Anterior cingulate cortex (tissue), 58 donors: ENCODE data around the gene SGSM1.

Experiments used
- DNase-seq, 58 donors: peaks; one replicate each; lab custom pipeline; 2025; lab: John Stamatoyannopoulos, UW

SGSM1 gene

GRCh38 chr22:24806663-24807001, 621 bp downstream of the SGSM1 start:
- peak in 1 of 58 donors; percentile 30 for DNase-seq

- peak in 7 of 58 donors; percentile 18 to 43 (median 25) for DNase-seq
Observed at GRCh38 chr22:24807284-24807950, 1.4 kb downstream of the SGSM1 start.

DNA sequence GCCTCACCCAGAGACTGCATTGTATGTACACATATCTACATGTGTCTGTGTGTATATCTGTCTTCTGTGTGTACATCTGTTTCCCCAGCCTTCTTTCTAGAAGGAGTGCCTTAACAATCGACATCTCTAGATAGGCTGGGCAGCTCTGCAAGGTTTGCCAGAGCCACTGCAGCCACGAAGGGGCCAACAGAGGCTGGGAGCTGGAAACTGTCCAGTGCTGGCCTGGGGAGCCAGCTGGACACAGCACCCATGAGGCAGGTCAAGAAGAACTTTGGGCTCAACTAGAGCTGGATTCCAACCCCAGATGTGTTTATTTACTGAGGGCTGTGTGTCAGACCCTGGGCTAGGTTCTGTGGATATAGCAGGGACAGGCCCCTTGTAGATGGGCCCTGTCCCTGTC, 3.3 kb downstream of the SGSM1 start:
- DNase-seq, result peak in 9 of 58 donors; percentile 10 to 22 (median 18)

DNA sequence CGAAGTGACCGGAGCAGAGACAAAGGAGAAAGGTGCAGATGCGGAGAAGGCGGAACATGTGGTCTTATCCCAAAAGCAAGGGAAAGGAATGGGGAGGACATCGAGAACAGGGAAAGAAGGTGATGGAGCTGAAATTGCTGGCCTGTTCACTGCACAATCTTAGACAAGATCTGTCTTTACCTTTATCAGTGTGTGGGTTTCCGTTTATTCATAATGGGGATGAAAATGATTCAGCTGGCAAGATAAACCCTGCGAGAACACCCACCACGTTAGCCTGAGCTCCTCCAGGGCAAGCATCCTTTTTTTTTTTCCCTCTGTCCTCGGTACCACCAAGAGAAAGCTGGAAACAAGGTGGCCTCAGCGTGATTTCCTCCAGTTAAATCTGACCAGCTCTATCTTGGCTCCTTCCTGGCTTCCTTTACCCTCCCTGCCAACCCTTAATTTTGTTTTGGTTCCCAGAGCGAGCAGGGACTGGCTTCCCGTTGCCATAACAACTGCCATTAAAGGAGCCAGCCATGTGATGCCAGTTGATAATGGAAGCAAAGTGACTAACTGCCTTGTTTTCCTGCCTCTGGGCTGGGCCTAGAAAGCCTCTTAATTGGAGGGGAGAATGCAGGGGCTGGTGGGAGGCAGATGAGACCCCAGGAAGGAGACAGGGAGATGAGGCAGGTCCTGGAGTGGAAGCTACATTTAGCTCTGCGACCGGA, 4.2 kb downstream of the SGSM1 start:
- peak in 52 of 58 donors; percentile 13 to 83 (median 56) for DNase-seq

DNA sequence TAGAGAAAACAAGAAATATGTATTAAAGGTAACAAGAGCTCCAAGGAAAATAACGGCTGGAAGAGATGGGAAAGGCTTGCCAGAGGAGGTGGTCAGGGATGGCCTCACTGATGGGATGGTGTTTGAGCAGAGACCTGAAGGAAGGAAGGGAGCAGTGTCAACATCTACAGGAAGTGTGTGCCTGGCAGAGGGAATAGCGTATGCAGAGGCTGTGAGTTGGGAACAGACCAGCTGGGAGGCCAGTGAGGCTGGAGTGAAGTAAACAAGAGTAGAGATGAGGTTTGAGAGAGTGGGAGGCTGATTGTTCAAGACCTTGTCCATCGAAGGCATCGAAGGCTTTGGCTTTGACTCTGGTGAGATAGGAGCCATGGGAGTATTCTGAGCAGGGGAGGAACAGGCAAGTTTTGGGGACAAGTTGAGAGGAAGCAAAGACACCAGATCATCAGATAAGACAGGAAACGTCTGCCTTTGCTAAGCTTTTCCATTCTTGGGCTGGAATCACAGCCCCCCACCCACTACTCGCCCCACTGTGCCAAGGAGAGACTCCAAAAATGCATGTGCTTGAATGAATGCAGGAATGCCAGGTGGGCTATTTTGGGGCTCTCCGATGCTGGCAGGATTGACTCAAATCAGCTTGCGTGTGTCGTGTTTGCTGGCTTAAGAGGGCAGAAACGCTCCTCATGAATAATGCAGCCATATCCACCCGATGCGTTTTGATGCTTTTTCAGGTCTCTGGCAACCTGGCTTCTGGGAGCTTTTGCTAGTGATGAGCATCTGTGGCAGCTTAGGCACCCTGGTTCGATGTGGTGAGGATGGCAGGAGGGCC, 7.2 kb downstream of the SGSM1 start:
- DNase-seq, result peak in 1 of 58 donors; percentile 10

- DNase-seq, result no peak
Observed at GRCh38 chr22:24813861-24814770, 8.1 kb downstream of the SGSM1 start.

DNA sequence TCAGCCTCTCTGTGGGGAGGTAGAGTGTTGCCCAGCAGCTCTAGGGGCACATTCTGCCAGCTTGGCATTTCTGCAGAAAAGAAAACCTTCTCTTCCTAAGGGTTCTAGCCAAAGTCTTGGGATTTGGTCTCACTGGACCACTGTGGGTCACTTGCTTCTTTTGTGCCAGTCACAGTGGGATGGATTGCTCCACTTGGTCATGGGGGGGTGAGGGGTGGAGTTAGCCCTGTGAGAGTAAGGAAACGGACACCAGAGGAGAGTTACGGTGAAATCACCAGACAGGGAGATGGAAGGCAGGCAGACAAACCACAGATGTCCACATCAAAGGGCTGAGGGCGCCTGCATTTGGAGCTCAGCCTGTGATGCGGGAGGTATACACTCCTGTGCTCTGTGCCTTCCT, 10.8 kb downstream of the SGSM1 start:
- peak in 10 of 58 donors; percentile 4 to 63 (median 30) for DNase-seq

- no peak for DNase-seq
Observed at GRCh38 chr22:24819487-24819886, 13.5 kb downstream of the SGSM1 start.

- peak in 41 of 58 donors; percentile 12 to 79 (median 46) for DNase-seq
Observed at GRCh38 chr22:24819911-24820461, 14.0 kb downstream of the SGSM1 start.

- DNase-seq, result no peak
Observed at GRCh38 chr22:24822471-24822870, 16.5 kb downstream of the SGSM1 start.

DNA sequence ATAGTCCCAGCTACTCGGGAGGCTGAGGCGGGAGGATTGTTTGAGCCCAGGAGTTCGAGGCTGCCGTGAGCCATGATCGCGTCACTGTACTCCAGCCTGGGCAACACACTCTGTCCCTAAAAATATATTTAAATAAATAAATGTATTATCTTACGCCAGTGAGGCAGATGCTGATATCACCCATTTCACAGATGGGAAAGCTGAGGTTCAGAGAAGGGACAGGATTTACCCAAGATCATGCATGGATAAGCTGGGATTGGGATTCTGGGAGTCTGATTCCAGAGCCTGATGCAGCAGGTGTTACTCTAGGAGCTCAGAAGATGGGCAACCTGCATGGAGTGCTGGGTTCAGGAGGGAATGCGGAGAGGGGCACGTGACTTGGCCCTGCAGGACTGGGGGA, 17.8 kb downstream of the SGSM1 start:
- DNase-seq, result no peak

DNA sequence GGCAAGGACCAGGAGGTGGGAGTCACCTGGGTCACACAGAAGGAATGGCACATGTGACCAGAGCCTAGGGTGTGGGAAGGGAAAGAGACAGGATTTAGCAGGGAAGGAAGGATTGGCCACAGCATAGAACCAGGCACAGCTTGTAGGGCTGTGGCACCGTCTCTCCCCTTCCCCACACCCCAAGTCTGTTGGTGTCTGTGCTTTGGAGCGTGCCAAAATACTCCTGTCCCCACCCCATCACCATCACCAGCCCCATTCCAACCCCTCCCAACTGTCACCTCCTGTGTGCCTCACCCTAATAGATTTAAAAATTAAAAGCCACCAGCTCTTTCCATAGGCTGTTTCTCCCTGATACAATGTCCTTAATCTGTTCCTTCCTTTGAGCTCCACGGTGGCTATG, 18.2 kb downstream of the SGSM1 start:
- DNase-seq, result no peak

DNA sequence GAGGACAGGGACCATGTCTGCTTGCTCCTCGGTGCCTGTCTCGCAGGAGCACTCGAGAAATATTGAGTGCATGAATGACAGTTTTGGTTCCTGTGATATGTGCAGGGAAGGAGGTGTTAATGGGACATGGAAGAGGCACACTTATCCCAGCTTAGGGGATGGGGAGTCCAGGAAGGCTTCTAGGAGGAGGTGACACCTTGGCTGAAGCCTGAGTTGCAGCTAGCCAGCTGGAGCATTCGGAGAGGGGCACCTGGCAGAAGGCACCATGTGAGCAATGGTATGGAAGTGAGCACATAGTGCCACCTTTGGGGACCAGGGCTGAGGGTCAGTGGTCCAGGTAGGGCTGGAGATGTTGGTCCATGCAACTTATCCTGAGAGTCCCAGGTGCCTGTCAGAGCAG, 18.9 kb downstream of the SGSM1 start:
- DNase-seq, result no peak

GRCh38 chr22:24826710-24827285, 20.8 kb downstream of the SGSM1 start:
- no peak for DNase-seq

GRCh38 chr22:24827296-24827695, 21.3 kb downstream of the SGSM1 start:
- no peak for DNase-seq

DNA sequence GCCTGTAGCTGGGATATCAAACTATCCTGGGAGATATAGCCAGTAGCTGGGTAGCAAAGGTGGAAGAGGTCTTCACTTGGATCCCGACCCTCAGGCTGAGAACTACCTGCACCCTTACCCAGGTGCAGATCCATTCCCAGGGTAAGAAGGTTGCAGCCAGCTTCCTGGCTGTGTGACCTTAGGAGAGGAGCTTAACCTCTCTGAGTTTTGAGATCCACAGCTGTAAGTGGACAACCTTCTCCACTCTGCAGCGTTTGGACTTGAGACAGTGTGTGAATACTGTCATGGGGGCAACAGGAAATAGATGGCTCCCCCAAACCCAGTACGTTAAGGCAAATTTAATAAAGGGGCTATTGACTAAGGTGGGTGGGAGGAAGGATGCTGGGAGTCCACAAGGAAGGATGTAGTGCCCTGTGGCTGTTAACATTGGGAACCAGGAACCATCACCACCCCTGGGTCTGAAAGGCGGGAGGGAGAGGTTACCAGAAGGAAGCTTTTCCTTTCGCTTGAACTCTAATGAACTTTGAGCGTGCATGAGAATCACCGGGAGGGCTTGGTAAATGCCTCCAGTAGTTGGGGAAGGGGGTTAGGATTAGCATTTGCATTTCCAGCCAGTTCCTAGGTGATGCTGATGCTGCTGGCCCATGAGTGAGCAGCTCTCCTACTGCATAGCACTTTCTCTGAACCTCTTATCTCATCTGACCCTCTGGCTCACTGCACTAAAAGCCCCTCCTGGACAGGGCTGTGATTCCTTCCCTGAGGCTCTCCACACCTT, 24.4 kb downstream of the SGSM1 start:
- no peak for DNase-seq

DNA sequence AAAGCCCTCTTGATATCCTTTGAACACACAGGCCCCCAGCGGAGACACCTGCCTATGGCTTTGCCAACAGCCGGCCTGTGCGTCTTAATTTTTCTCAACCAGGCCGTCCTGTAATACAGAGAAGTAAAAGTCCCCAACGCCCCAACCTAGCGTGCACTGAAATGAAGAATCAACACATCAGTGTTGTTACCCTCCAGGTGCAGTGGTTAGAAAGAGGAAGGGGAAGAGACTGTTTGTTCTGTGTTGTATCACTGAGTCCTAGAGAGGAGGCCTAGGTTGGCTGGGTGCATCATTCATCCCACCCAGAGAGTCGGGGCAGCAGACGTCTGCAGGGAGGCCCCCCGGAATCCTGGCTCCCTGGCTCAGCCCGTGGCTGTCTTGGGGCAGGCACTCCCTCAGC, 25.7 kb downstream of the SGSM1 start:
- DNase-seq, result no peak

DNA sequence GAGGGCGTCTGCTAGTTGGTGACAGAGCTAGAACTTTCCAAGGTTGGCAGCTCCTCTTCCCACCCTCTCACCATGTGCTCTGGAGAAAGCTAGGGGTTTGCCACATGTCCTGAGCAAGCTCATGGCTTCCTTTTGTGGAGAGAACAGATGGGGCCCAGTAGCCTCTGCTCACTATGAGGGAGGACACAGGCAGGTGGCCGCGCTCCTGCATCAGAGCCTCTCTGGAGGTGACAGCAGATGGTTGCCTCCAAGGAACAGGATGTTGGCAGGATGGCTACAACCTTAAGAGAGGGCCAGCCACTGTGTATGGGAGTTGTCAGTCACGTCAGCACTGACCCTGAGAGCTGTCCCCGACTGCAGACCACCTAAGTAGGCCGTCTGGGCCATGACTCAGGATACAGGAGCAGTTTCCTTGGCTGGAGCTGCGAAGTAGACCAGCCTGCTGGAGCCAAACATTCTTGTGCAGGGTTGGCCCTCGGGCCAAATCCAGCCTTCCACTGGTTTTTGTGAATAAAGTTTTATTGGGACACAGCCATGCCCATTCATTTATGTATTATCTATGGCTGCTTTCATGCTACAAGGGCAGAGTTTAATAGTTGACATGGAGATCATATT, 28.0 kb downstream of the SGSM1 start:
- DNase-seq, result no peak
